NCI-H1105 (cell line): ENCODE data around the gene SBF2.

Experiments
- DNase-seq: peaks from one replicate; lab custom pipeline; 2025; lab: John Stamatoyannopoulos, UW

The SBF2 gene

GRCh38 chr11:10317776-10318526, 23.9 kb upstream of the SBF2 start:
- peak; percentile 58 for DNase-seq

- DNase-seq, result no peak
Observed at GRCh38 chr11:10317151-10317755, 23.2 kb upstream of the SBF2 start.

- no peak for DNase-seq
Observed at GRCh38 chr11:10315083-10315482, 21.1 kb upstream of the SBF2 start.

GRCh38 chr11:10314199-10315072, 20.4 kb upstream of the SBF2 start:
- DNase-seq, result no peak

- DNase-seq, result no peak
Observed at GRCh38 chr11:10311802-10312201, 17.8 kb upstream of the SBF2 start.

GRCh38 chr11:10310301-10310841, 16.4 kb upstream of the SBF2 start:
- no peak for DNase-seq

- DNase-seq, result peak; percentile 11
Observed at GRCh38 chr11:10309163-10310093, 15.4 kb upstream of the SBF2 start.

GRCh38 chr11:10308201-10308954, 14.4 kb upstream of the SBF2 start:
- no peak for DNase-seq

GRCh38 chr11:10307400-10308200, 13.6 kb upstream of the SBF2 start:
- DNase-seq, result peak; percentile 79

- DNase-seq, result no peak
Observed at GRCh38 chr11:10307022-10307399, 13.0 kb upstream of the SBF2 start.

- peak; percentile 15 for DNase-seq
Observed at GRCh38 chr11:10305964-10306918, 12.2 kb upstream of the SBF2 start.

- DNase-seq, result peak; percentile 31
Observed at GRCh38 chr11:10305262-10305963, 11.4 kb upstream of the SBF2 start.

GRCh38 chr11:10304495-10305261, 10.7 kb upstream of the SBF2 start, which contains the start of gene ADM:
ADM (plus strand) TSS chr11:10305073; CDS start chr11:10305701, 628 bp downstream.
- DNase-seq, result peak; percentile 62

- DNase-seq, result peak; percentile 29
Observed at GRCh38 chr11:10303558-10304363, 9.7 kb upstream of the SBF2 start.

GRCh38 chr11:10302744-10303557, 8.9 kb upstream of the SBF2 start:
- peak; percentile 58 for DNase-seq
